Measurements from ENCODE around the gene S100A4.

S100A4 gene

DNA sequence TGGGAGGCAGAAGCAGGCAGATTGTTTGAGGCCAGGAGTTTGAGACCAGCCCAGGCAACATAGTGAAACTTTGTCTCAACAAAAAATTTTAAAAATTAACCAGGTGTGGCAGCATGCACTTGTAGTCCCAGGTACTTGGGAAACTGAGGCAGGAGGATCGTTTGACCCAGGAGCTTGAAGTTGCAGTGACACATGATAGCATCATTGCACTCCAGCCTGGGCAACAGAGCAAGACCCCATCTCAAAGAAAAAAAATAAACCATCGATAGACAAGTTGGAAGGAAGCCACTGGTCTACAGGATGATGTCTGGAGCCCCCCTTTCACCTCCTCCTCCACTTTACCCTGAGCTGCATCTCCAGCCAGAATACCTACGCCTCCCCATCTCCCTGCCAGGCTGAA, 26.4 kb downstream of the S100A4 start:
- CTCF ChIA-PET = interaction anchor here (1.4 to 4.8 kb wide), 4 partner anchors 8 to 158 kb away, joined by 3 to 54 read pairs (median 37); no protein-coding TSS in a partner anchor
- DNase-seq (ENCODE audit: low read depth, low spot score) = no peak
- POLR2A ChIA-PET = no interaction called here
- TF ChIP-seq, protein P1, sequence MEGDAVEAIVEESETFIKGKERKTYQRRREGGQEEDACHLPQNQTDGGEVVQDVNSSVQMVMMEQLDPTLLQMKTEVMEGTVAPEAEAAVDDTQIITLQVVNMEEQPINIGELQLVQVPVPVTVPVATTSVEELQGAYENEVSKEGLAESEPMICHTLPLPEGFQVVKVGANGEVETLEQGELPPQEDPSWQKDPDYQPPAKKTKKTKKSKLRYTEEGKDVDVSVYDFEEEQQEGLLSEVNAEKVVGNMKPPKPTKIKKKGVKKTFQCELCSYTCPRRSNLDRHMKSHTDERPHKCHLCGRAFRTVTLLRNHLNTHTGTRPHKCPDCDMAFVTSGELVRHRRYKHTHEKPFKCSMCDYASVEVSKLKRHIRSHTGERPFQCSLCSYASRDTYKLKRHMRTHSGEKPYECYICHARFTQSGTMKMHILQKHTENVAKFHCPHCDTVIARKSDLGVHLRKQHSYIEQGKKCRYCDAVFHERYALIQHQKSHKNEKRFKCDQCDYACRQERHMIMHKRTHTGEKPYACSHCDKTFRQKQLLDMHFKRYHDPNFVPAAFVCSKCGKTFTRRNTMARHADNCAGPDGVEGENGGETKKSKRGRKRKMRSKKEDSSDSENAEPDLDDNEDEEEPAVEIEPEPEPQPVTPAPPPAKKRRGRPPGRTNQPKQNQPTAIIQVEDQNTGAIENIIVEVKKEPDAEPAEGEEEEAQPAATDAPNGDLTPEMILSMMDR (IDR thresholded peaks at IDR 0.05; ENCODE audit: insufficient read depth, low read length, missing control alignments) = no peak
- no peak overlapping the region for H3K4me3 ChIP-seq (ENCODE audit: low read depth, low read length)

DNA sequence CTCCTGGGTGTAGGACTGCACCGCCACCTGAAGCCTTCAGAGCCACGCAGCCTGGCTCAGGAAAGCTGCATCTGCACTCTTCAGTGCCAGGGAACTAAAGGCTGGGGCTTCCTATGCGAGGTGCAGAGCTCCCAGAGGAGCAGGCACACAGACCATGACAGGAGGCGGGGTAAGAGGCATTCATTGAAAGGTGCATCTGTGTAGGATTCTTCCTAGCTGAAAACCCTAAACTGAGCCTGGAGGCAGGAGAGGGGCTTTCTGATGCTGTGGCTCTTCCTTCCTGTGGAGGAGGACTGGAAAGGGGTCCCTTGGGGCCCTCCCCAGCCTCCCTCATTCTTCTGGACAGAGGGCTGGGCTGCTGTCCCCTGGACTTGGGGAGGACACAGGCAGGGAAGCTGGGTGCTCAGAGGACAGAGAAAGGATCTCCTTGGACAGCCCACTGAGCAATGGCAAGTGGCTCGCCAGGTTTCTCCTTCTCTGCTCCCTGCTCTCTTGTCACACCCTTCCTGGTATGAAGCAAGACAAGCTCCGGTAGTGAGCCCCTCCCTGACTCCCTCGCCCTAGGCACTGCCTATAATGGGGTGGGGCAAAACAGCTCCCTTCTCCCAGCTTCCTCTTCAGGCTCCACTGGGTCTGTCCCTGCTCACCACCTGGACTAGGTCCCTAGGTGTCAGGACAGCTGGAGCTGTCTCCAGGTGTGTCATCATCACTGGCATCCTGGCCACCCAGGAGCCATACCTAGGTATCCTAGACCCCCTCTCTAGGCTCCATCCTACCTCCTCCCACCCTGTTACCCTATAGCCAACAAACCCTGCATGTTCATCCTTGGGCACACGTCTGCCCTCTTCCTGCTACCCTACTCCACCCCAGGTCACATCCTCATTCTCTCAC, 29.9 kb downstream of the S100A4 start:
- no peak overlapping the region for H3K4me3 ChIP-seq (ENCODE audit: low read depth, low read length)
- ChIA-PET CTCF (interaction anchor here (1.0 to 15.3 kb wide), 7 partner anchors 9 to 97 kb away, joined by 3 to 401 read pairs (median 3); partner anchors contain the start of genes S100A16 and S100A6), POLR2A (no interaction called here)
- TF ChIP-seq, protein P1 (IDR thresholded peaks at IDR 0.05; ENCODE audit: insufficient read depth, low read length, missing control alignments) = no peak
- no peak for DNase-seq (ENCODE audit: low read depth, low spot score)

DNA sequence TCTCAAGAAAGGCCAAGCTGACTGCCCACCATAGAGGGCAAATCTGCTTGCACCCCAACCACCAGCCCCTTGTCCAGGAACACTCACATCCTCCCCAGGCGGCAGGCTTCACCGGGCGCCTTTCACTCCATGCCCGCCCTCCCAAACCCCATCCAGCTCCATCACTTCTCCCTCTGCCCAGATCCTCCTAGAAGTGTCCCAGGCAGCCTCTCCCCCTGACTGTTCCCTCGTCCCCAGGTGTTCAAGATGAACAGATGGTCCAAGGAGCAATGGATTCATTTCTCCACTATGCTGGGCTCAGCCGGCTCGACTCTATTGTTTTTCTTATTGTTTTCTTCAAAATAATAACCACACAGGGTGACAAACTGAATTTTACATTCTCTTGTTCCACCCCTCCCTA, 31.9 kb downstream of the S100A4 start:
- CTCF ChIA-PET = interaction anchor here (2.0 to 15.3 kb wide), 3 partner anchors 20 to 57 kb away, joined by 4 to 401 read pairs (median 143); partner anchors contain the start of gene S100A6

DNA sequence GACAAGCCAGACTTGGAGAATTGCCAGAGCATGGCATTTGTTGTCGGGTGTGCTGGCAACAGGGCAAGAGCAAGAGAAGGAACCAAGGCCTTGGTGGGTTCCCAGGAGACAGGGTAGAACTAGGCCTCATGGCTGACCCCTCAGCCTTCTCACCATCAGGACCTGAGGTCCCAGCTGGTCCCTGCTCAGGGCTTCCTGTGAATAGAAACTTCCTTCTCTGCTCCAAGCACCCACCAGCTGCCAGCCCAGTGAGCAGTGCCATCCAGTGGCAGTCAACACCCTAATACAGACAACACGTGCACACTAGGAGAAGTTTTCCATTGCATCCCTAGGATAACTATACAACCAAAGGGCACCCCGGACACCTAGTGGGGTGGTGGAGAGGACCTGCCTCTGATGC, 32.6 kb downstream of the S100A4 start:
- no peak for DNase-seq (ENCODE audit: low read depth, low spot score)
- TF ChIP-seq, protein P1 (IDR thresholded peaks at IDR 0.05; ENCODE audit: insufficient read depth, low read length, missing control alignments) = no peak
- ChIA-PET POLR2A (no interaction called here), CTCF (interaction anchor here (4.2 to 15.3 kb wide), 4 partner anchors 8 to 58 kb away, joined by 51 to 401 read pairs (median 98); partner anchors contain the start of genes S100A2 and S100A6)
- no peak overlapping the region for H3K4me3 ChIP-seq (ENCODE audit: low read depth, low read length)

More for the DNA sequence above, 31.9 kb downstream of the S100A4 start:
- DNase-seq (ENCODE audit: low read depth, low spot score) = no peak
- no peak overlapping the region for H3K4me3 ChIP-seq (ENCODE audit: low read depth, low read length)
- POLR2A ChIA-PET = no interaction called here
- TF ChIP-seq, protein P1 (IDR thresholded peaks at IDR 0.05; ENCODE audit: insufficient read depth, low read length, missing control alignments) = no peak

DNA sequence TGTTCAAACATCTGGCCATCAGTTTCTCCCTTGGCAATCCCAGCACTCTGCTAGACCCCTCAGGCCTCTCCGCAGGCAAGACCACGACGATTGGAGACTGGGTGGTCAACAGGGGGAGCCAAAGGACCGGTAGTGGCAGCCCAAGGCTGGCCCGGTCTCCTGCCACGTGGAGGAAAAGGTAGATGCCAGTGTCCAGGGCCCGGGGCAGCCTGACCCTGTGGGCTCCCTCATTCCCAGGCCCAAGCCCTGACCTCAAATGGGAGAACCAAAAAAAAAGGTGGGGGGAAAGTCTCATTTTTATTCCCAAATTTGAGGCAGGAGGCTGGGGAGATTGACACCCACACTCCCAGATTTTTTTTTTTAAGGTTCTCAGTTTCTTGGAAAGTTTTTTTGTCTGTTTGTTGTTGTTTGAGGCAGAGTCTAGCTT, 34.6 kb downstream of the S100A4 start:
- POLR2A ChIA-PET = interaction anchor here (0.8 kb wide), 1 partner anchor 62 kb away, joined by 7 read pairs; no protein-coding TSS in a partner anchor
- TF ChIP-seq, protein P1 (IDR thresholded peaks at IDR 0.05; ENCODE audit: insufficient read depth, low read length, missing control alignments) = peak; percentile 95
- CTCF ChIA-PET = interaction anchor here (0.6 to 15.3 kb wide), 50 partner anchors 9 to 476 kb away, joined by 3 to 401 read pairs (median 6); partner anchors contain the start of genes CHTOP, DENND4B, ILF2 and NPR1

More for the DNA sequence above, 34.6 kb downstream of the S100A4 start:
- no peak overlapping the region for H3K4me3 ChIP-seq (ENCODE audit: low read depth, low read length)
- no peak for DNase-seq (ENCODE audit: low read depth, low spot score)

Measured in AG04449 (cell line).